Measurements from ENCODE around the gene VEPH1.

GRCh38 chr3:157543501-157544035 lies 40.4 kb upstream of the VEPH1 start:
- no peak for TF ChIP-seq HCFC1 (IDR thresholded peaks at IDR 0.05; ENCODE audit: low read depth, low read length)
- TF ChIP-seq CREB1 (IDR thresholded peaks at IDR 0.05), result no peak
- no peak for TF ChIP-seq CREB1 (CRISPR knock-in tag; IDR thresholded peaks at IDR 0.05)
- TF ChIP-seq ETV6 (IDR thresholded peaks at IDR 0.05; ENCODE audit: borderline replicate concordance in 1 of 2, low read depth in 2 of 2, low read length in 1 of 2), result no peak
- TF ChIP-seq ETV6 (CRISPR knock-in tag; IDR thresholded peaks at IDR 0.05; ENCODE audit: borderline replicate concordance), result no peak
- no peak for TF ChIP-seq TGIF2 (CRISPR knock-in tag; IDR thresholded peaks at IDR 0.05)
- TF ChIP-seq CTCF (IDR thresholded peaks at IDR 0.05 in 2 of 3, conservative IDR thresholded peaks at IDR 0.05 in 1 of 3; ENCODE audit: insufficient read depth in 2 of 3, low read depth in 1 of 3, low read length in 3 of 3), result no peak
- TF ChIP-seq PRDM10 (IDR thresholded peaks at IDR 0.05; ENCODE audit: partially characterized antibody), result no peak
- TF ChIP-seq E4F1 (CRISPR knock-in tag; IDR thresholded peaks at IDR 0.05; ENCODE audit: borderline replicate concordance), result no peak
- TF ChIP-seq SP2 (IDR thresholded peaks at IDR 0.05; ENCODE audit: extremely low read depth, low read depth, low read length, poor library complexity, severe bottlenecking), result no peak
- no peak for TF ChIP-seq MLX (CRISPR knock-in tag; conservative IDR thresholded peaks at IDR 0.05)
- TF ChIP-seq GATAD2B (IDR thresholded peaks at IDR 0.05; ENCODE audit: borderline replicate concordance), result no peak
- no peak for TF ChIP-seq POLR2A (conservative IDR thresholded peaks at IDR 0.05)
- TF ChIP-seq TFAM (CRISPR knock-in tag; conservative IDR thresholded peaks at IDR 0.05), result no peak
